HG03342 (cell line): ENCODE data around the gene PEF1.

ENCODE experiments used
- ATAC-seq: cut with Tn5 transposase; IDR thresholded peaks from one replicate; pipeline ENCODE4 v1.9.1; 2021; ENCODE audit warnings: mild to moderate bottlenecking, moderate library complexity; ENCODE audit not compliant: unreplicated experiment

Gene PEF1

DNA sequence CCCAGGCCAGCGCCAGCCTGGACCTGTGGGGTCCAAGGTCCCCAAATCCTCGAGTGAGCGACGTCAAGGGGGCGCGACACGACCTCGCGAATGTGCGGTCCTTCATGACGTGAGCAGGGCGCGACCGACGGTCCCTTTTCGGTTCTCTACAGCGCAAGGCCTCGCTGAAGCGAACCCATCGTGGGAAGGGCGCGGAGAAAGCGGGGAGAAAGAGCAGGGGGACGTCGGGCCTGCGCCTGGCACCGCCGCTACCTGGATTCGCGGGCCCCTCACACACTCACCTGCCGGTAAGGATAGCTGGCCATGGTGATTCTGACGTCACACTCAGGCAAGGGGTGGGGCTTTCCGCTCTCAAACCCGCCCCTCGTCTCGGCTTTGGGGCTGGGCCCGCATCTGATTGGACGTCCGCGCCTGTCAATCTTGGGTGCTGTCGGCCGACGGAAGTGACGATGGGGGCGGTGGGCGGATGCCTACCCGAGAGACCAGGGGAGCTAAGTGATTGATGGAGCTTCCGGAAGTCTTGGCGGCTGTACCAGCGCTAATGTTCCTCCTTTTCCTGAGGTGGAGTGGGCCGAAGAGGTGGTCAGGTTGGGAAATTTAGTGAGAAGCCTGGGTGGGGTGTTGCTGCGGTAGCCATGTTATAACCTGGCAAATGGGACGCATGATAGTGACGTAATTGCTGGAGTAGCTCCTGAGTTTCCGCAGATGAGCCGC, at the start of gene PEF1:
PEF1 (minus strand) TSS at position 317 of the 714 bp plus-strand sequence; CDS start at position 305, 12 bp downstream.
- ATAC-seq: peak; percentile 87

- ATAC-seq: no peak
Measured at GRCh38 chr1:31693231-31693630, 48.6 kb upstream of the PEF1 start.

DNA sequence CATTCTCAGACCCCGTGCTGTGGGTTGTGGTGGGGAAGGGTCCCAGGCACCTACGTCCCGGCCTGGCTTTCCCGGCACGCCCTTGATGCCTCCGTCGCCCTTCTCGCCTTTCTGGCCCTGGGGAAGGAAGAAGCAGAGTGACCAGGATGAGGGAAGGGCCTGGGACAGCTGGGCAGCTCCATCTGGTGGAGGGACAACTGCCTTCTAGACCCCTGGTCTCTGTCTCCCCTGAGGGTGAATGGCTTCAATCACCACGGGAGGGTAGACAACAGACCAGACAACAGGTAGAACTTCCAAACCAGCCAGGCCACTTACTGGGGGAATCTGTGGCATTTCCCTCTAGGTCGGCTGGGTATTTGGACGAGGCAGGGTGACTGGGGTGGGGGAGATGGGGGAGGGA, 47.3 kb upstream of the PEF1 start:
- ATAC-seq: no peak

DNA sequence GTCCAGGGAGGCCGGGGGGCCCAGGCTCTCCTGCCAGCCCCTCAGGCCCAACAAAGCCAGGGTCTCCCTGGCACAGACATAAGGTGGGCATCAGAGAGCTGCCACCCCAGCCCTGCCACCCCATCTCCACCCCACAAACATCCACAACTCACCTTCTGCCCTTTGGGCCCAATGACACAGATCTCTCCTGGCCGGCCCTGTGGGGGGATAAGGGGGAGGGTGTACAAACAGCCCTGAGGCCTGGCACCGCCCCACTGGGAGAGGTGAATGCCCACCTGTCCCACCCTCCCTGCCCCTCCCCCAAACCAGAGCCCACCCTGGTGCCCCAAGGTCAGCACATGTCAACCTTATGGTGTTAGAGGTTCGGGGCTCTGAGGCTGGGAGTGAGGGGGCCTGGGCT, 46.8 kb upstream of the PEF1 start:
- no peak for ATAC-seq

DNA sequence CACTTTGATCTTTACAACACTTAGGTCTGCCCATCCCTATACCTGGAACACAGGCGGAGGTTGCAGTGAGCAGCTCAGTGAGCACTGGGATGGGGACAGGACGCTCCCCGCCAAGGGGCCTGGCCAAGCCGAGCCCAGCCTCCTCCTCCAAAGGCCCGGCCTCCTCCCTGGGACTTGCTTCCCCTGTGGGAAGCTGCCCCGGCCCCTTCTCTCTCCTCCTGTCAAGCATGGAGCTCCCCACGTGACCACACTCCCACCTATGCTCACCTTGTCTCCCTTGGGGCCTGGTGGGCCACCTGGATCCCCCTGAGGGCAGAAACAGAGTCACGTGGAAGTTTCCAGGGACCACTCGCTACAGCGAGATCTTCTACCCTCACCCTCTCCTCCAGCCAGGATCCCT, 46.2 kb upstream of the PEF1 start:
- ATAC-seq: no peak

- ATAC-seq: no peak
Measured at GRCh38 chr1:31689854-31690253, 45.2 kb upstream of the PEF1 start.

GRCh38 chr1:31689379-31689778, 44.7 kb upstream of the PEF1 start:
- ATAC-seq: no peak

DNA sequence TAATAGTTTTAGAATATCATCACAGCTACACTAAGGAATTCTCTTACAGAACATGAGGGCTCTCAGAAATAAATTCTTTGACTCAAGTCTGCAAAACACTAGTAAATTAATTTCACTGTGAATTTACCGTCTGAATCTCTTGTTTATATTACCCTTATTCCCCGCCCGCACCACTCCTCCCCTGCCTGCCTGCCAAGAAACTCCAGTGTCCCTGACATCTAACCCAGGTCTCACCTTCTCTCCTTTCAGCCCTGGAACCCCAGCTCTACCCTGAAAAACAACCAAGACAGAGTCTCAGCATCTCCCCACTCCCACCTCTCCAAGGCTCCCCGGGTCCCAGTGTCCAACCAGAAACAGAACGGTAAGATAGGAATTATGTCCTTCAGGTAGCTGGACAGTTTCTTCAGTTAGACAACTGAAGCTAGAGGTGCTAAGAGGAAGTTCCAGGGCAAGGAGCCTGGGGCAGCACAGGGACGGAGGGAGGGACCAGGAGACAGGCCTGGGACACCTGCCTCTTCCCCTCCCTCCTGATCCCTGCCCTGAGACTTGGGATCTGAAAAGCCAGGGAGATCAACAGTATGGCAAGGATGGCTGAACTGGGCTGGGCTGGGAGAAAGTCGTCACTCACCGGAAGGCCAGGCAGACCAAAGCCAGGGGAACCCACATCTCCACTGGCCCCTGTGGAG, 43.7 kb upstream of the PEF1 start:
- ATAC-seq: no peak

GRCh38 chr1:31687601-31688000, 42.9 kb upstream of the PEF1 start:
- no peak for ATAC-seq

GRCh38 chr1:31685795-31686194, 41.1 kb upstream of the PEF1 start:
- ATAC-seq: no peak

DNA sequence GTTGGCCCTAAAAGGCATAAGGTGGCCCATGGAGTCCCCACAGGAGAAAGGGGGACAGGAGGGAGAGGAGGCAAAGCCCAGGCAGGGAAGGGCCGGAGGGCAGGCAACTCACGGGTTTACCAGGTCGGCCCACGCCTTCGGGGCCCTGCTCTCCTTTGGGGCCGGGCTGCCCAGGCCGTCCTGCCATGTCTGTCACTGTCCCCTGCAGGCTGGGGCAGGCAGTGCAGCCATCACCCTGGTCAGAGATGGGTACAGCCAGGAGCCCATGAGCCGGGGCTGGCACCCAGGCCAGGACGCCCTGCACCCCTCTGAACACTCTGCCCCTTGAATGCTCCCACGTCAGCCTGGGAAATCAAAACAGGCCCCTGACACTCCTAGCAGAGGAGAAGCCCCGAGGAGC, 39.3 kb upstream of the PEF1 start:
- ATAC-seq: no peak

DNA sequence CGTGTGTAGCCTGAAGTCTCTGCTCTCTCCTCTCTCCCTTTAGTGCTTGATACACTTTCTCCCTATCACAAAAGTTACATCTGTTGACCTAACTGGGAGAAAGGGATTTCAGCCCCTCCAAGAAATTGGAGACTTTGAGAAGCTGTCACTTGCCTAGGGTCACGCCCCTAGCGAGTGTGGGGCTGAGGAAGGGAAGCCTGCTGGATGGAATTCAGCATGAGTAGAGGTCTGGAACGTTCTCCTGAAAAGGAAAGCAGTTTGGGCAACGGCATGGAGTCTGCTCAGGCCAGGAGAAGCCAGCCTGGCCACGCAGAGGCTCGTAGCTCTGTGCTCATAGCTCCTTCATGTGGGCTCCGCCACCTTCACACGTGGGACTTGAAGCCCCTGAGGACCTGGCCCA, 36.7 kb upstream of the PEF1 start:
- ATAC-seq: no peak

DNA sequence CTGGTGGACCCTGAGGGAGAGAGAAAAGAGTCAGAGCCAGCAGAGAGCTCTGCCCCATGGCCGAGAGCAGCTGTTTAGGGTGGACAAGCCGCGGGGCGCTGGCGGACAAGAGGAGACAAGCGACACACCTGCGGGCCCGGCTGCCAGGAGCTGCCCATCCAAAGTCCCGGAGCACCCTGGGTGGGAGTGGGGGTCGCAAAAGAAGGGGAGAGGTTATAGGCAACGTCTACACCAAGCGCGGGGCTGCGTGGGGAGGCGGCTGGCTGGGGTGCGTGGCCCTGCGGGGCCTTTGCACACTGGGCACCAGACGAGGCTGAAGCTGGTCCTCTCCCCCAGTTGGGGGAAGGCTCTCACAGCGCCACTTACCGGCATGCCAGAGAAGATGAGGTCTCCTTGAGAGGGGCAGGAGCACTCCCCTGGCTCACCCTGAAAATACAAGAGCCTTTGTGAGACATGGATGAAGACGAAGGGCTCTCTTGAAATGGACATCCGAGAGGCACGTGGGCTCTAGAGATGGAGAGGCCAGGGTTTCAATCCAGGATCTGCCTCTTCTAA, 35.1 kb upstream of the PEF1 start:
- ATAC-seq: no peak

- ATAC-seq: no peak
Measured at GRCh38 chr1:31679091-31679490, 34.4 kb upstream of the PEF1 start.

DNA sequence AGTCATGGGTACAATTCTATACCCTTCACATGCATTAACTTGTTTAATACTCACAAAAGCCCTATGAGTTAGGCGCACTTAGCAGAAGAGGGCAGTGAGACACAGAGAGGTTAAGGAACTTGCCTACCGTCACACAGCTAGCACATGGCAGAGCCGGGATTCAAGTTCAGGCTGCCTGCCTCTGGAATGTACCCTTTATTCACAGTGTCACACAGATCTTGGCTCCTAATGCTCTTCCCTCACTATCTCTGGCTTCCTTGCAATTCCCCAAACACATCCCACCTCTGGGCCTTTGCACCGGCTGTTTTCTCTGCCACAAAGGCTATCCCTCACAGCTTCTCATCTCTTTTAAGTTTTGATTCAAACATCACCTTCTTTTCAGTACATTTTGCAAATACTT, 34.0 kb upstream of the PEF1 start:
- ATAC-seq: no peak

DNA sequence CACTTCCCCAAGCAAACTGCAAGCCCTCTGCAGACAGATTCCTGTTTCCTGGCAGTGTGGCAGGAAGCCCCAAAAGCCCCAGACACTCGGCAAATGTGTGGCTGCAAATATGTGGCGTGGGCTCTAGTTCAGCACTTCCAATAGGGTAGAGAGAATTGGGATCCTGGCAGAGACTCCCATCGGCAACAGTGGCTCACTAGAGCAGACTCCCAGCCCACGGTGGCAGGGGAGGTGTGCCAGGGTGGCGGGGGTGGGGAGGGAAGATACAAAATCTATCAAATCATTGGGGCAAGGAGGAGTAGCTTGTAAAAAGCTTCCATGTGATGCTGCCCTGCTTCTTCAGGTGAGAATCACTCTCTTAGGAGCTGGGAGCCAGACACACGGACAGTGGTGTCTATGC, 33.3 kb upstream of the PEF1 start:
- ATAC-seq: no peak

DNA sequence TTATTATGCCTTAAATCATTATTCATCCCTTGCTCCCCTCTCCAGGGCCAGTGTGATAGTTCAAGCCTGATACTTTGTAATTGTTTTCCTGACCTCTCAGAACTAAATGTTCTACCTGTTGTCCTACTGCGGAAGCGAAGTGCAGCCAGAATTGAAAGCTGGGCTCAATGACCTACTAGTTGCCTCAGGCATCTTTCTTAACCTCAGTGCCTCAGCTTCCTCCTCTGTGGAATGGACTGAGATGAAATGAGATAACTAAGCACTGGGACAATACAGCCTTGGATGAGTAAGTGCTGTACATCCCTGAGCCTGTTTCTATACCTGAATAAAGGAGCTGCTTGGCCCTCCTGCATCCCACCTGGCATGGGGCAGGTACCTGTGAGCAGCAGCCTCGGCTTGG, 32.7 kb upstream of the PEF1 start:
- ATAC-seq: no peak

GRCh38 chr1:31675756-31676155, 31.1 kb upstream of the PEF1 start:
- no peak for ATAC-seq

- ATAC-seq: no peak
Measured at GRCh38 chr1:31675161-31675560, 30.5 kb upstream of the PEF1 start.

- no peak for ATAC-seq
Measured at GRCh38 chr1:31674626-31675025, 29.9 kb upstream of the PEF1 start.

DNA sequence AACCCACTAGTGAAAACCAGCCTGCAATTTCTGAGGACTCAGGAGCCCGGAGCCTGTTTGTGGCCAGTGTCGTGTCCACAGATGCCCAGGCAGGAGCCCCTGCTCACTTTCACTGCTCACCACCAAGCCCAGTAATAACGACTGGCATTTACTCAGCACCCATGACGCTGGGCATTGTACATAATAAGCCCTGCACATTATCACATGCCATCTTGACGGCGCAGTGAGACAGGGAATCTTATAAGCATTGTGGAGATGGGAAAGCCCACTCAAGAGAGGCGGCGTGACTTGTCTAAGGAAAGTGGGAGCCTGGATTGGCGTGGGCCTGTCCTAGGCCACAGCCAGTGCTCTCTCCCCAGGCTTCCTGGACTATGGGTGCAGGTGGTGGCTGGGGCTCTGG, 28.8 kb upstream of the PEF1 start:
- no peak for ATAC-seq

GRCh38 chr1:31672986-31673385, 28.3 kb upstream of the PEF1 start:
- no peak for ATAC-seq
